GM18511 (cell line): ENCODE measurements around the gene NPM3.

ENCODE experiments used
- ATAC-seq: cut with Tn5 transposase; IDR thresholded peaks from one replicate; pipeline ENCODE4 v1.9.1; 2021; ENCODE audit warnings: mild to moderate bottlenecking, moderate library complexity; ENCODE audit not compliant: unreplicated experiment

Gene NPM3

GRCh38 chr10:101760510-101760909 is 22.7 kb downstream of the NPM3 start:
- ATAC-seq, result no peak

GRCh38 chr10:101759309-101760247 is 23.7 kb downstream of the NPM3 start:
- no peak for ATAC-seq

- no peak for ATAC-seq
Measured at GRCh38 chr10:101758858-101759257, 24.4 kb downstream of the NPM3 start.

- no peak for ATAC-seq
Measured at GRCh38 chr10:101752241-101752640, 31.0 kb downstream of the NPM3 start.

- ATAC-seq, result no peak
Measured at GRCh38 chr10:101749047-101750016, 33.9 kb downstream of the NPM3 start.

GRCh38 chr10:101748496-101748895 is 34.8 kb downstream of the NPM3 start:
- ATAC-seq, result no peak

GRCh38 chr10:101745074-101745696 is 38.1 kb downstream of the NPM3 start:
- no peak for ATAC-seq

GRCh38 chr10:101744267-101744666 is 39.0 kb downstream of the NPM3 start:
- no peak for ATAC-seq

- ATAC-seq, result no peak
Measured at GRCh38 chr10:101741938-101742337, 41.3 kb downstream of the NPM3 start.

- ATAC-seq, result no peak
Measured at GRCh38 chr10:101736666-101737065, 46.6 kb downstream of the NPM3 start.

- ATAC-seq, result no peak
Measured at GRCh38 chr10:101732096-101732495, 51.1 kb downstream of the NPM3 start.
